Uterine smooth muscle cell (primary cell): ENCODE results near the gene CSF2RB. TPM values are rescaled to one million over a fixed set of nuclear protein-coding genes. Genes with fewer than 3 reads are reported as not detected.

Source experiments
- total RNA-seq: library from RNA; depleted of rRNA; stranded (reverse); fragments of >200 nt; gene quantifications from 2 replicates; pipeline ENCODE4 v1.2.3, GENCODE V29; 2014

The CSF2RB gene
- total RNA-seq, result under 0.01 TPM in 1 of 2 replicates, not detected in the other

DNA sequence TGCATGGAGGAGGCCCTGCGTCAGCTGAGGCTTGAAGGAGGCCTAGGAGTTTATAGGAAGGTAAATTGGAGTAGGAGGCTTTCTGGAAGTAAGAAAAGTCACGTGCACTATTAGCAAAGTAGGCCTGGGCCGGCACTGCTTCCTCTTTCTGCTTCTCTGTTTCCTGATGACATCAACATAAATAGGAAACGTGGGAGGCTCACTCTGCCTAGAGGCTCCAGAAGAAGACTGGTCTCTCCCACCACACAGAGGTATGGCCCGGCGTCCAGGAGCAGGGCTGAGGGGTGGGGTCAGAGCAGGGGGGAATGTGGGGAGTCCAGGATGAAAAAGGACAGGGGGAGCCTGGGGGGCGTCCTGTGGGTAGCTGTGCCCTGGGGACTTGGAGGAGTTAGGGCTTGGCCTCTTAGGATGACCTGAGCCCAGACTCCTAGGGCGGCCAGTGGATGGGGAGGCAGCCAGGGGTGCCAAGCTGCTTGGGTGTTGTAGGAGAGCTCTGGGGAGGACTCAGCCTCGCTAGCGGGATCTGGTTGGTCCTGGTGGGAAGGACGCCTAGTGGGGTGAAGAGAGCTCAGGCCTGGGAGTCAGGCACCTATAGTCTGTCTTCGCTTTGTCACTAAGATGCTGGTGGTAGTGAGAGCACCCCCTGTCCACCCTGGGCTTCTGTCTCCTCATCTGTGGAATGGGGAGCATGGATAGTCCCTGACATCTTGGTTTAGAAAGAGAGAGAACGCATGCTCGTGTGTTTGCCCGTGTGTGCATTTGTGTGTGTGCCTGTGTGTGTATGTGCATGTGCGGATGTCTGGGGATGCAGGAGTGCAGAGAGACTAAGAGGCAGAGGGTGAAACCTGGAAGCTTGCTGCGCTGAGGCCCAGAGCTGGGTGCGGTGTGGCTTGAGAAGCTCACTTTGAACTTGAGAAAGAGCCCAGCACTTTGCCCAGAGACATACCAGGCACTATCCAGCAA lies at the start of gene CSF2RB:
Gene CSF2RB, plus strand, starts transcription at position 202 of the 963 bp plus-strand sequence. CDS start 8,580 bp downstream, outside the sequence.

Other genes starting within 250 kb of the CSF2RB start
- gene CACNG2, start 209.9 kb upstream of the CSF2RB start, total RNA-seq, result not detected in 2 replicates
- gene IFT27, start 137.5 kb upstream of the CSF2RB start, total RNA-seq, result 18.4 and 30.5 TPM in 2 replicates
- gene PVALB, start 96.6 kb upstream of the CSF2RB start, total RNA-seq, result not detected in 2 replicates
- gene NCF4, start 52.6 kb upstream of the CSF2RB start, total RNA-seq, result not detected in 2 replicates
- gene TST, start 105.8 kb downstream of the CSF2RB start, total RNA-seq, result 31.9 and 38.6 TPM in 2 replicates
- 47.5 and 62.5 TPM in 2 replicates for gene MPST, start 106.1 kb downstream of the CSF2RB start, total RNA-seq
- 30.5 and 40.8 TPM in 2 replicates for gene KCTD17, start 138.1 kb downstream of the CSF2RB start, total RNA-seq
- gene TMPRSS6, start 196.1 kb downstream of the CSF2RB start, total RNA-seq, result not detected in 2 replicates
- 0.11 and 0.25 TPM in 2 replicates for gene IL2RB, start 236.3 kb downstream of the CSF2RB start, total RNA-seq